Loucy (cell line): ENCODE results near the gene HTD2.
A peak's percentile ranks its signal among the peaks of the same experiment; 100 is the strongest.

Source experiments
- EZH2phosphoT487 ChIP-seq: fragments of 200-600 bp; IDR thresholded peaks from 2 replicates; pipeline ENCODE4 v1.6.1; 2018; ENCODE audit warnings: antibody characterized with exemption, mild to moderate bottlenecking, moderate library complexity, borderline replicate concordance
- TF ChIP-seq, protein P1 (sequence below): fragments of 200-600 bp; sonication (generic); conservative IDR thresholded peaks from 2 replicates; pipeline ENCODE4 v1.5.1; 2014; ENCODE audit warnings: mild to moderate bottlenecking, antibody characterized with exemption, low read length

- TF ChIP-seq, protein P1, sequence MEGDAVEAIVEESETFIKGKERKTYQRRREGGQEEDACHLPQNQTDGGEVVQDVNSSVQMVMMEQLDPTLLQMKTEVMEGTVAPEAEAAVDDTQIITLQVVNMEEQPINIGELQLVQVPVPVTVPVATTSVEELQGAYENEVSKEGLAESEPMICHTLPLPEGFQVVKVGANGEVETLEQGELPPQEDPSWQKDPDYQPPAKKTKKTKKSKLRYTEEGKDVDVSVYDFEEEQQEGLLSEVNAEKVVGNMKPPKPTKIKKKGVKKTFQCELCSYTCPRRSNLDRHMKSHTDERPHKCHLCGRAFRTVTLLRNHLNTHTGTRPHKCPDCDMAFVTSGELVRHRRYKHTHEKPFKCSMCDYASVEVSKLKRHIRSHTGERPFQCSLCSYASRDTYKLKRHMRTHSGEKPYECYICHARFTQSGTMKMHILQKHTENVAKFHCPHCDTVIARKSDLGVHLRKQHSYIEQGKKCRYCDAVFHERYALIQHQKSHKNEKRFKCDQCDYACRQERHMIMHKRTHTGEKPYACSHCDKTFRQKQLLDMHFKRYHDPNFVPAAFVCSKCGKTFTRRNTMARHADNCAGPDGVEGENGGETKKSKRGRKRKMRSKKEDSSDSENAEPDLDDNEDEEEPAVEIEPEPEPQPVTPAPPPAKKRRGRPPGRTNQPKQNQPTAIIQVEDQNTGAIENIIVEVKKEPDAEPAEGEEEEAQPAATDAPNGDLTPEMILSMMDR, result peak; percentile 41
- TF ChIP-seq EZH2phosphoT487, result no peak
These were observed 51.8 kb downstream of the HTD2 start for GRCh38 chr3:58358092-58358491.
